ENCODE results near the gene SSH3. TPM values are rescaled to one million over a fixed set of nuclear protein-coding genes. Genes with fewer than 3 reads are reported as not detected.
"Not testable (repeated sequence)": the region's sequence is repeated elsewhere in the genome, so short reads cannot be mapped to it uniquely, and the experiment has no call there.

Gene SSH3, protein sequence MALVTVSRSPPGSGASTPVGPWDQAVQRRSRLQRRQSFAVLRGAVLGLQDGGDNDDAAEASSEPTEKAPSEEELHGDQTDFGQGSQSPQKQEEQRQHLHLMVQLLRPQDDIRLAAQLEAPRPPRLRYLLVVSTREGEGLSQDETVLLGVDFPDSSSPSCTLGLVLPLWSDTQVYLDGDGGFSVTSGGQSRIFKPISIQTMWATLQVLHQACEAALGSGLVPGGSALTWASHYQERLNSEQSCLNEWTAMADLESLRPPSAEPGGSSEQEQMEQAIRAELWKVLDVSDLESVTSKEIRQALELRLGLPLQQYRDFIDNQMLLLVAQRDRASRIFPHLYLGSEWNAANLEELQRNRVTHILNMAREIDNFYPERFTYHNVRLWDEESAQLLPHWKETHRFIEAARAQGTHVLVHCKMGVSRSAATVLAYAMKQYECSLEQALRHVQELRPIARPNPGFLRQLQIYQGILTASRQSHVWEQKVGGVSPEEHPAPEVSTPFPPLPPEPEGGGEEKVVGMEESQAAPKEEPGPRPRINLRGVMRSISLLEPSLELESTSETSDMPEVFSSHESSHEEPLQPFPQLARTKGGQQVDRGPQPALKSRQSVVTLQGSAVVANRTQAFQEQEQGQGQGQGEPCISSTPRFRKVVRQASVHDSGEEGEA
- 17.6 TPM for polyA plus RNA-seq (ENCODE audit: insufficient read length)

DNA sequence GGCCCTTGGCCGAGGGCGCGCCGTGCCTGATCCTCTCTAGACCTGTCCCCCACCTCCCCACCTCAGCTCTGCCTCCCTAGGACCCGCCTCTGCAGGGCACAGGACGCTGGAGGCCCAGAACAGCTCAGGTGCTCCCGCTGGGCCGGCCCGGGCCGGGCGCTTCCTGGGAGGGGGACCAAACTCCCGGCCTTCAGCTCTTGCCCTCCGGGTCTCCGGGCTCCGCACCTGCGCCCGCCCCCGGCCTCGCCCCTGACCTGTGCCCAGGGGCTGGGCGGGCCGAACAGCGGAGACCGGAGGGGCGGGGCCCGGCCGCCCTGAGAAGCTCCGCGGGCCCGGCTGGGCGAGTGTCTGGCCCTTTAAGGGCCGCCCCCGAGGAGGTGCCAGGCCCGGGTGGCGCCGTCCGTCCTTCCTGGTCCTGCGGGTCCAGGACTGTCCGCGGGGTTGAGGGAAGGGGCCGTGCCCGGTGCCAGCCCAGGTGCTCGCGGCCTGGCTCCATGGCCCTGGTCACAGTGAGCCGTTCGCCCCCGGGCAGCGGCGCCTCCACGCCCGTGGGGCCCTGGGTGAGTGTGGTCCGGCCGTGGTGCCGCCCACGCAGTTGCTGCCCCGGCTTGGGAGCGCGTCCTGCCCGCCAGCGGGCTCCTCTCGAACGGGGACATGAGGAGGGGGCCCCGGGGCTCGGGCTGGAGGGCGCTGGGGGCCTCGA is at the start of gene SSH3:
Gene SSH3 (plus strand): TSS at position 399 of the 703 bp plus-strand sequence. CDS start 96 bp downstream, at position 495.
- DNase-seq (ENCODE audit: low read depth) = no peak

DNA sequence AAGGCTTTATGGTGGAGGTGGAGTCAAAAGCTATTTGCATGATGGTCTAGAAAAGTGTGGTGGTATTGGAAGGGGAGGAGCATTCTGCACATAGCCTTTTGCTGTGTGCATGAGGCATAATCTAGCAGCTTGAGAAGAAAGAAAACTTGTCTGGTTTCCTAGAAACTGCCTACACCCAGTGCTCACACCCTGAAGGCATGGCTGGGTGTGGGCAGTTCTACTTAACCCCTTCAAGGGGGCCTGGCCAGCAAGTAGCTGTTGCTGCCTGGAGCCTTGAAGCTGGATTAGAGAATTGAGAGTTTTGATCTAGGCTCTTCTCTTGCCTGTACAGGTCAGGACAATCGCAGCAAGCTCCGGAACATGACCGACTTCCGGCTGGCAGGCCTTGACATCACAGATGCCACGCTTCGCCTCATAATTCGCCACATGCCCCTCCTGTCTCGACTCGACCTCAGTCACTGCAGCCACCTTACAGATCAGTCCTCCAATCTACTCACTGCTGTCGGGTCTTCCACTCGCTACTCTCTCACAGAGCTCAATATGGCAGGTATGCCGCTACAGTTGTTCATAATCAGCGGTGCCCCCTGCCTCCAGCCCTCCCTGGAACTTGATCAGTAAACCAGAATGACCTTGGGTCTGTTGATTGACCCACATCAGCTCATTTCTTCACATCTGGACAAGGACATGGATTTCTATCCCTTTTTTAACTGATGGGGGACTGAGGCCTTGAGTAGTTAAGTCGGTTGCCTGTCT is 49.3 kb upstream of the SSH3 start:
- no peak for DNase-seq (ENCODE audit: low read depth)

DNA sequence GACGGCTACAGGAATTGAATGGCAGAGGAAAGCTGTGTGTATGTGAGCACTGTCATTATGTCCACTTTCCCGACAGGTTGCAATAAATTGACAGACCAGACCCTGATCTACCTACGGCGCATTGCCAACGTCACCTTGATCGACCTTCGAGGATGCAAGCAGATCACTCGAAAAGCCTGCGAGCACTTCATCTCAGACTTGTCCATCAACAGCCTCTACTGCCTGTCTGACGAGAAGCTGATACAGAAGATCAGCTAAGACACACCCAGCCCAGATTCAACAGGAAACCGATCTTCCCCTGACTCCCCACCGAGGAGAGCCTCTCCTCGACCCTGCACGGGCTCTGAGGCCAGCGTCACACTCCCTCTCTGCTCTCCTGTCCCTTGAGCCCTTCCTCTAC is 48.5 kb upstream of the SSH3 start:
- no peak for DNase-seq (ENCODE audit: low read depth)

DNA sequence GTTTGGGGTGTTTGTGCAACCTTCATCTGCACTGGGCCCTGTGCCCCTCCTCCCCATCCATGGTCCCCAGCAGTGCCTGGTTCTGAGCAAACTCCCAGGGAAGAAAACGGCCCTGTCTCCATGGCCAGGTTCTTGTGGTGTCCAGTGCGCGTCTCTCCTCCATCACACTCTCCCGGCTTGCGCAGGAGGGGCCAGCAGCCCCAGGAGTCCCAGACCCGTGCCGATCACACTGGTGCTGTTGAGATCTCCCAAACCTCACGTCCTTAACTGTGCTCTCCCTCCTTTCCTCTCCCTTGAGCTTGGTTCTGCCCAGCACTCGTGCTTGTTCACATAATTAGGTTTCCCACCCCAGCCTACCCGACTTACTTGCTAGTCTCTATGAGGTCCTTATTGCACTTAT is 48.0 kb upstream of the SSH3 start:
- DNase-seq (ENCODE audit: low read depth) = no peak

DNA sequence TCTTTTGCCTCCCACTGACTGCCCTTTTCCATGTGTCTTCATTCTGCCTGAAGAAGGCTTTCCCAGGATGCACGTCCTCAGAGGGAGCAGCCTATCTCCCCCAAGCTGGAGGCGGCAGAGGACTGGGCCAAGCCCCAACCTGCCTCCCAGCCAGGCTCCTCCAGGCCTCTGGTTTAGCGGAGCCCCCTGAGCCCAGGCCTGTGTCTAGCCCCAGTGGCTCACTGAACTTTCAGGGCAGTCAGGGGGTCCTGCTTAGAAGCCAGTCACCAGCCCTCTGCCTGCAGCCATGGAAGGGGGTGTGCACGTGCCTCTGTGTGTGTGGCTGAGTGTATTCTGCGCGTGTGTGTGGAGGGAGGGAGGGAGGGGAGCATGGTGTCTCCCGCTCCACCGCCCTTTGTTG is 47.5 kb upstream of the SSH3 start:
- DNase-seq (ENCODE audit: low read depth) = no peak

DNA sequence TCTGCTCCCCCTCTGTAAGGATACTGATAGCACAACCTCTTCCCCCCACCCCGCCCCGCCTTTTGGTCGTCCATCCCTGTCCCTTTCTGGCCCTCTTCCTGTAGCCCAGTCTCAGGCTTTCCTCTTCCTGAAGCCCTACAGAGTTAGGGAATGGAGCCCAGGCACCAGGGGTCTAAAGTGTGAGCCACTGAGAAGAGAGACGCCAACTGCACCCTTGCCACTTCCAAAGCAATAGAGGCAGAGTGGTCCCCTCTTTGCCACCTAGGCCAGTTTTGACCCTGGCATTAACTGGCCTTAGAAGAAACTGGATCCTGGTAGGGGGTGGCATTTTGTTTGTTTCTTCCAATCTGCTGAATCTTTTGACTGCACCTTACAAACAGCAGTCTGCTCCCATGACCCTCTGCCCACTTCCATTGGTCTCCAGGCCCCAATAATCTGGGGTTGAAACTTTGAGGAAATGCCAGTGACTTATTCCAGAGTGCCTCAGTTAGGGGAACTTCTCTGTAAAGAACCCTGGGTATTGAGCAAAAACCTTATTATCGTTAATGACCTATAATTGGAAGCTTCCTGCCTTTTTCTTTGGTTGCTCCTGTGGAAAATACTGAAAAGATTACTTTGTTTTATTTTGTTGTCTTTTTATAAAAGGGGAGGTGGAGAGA is 46.7 kb upstream of the SSH3 start:
- no peak for DNase-seq (ENCODE audit: low read depth)

DNA sequence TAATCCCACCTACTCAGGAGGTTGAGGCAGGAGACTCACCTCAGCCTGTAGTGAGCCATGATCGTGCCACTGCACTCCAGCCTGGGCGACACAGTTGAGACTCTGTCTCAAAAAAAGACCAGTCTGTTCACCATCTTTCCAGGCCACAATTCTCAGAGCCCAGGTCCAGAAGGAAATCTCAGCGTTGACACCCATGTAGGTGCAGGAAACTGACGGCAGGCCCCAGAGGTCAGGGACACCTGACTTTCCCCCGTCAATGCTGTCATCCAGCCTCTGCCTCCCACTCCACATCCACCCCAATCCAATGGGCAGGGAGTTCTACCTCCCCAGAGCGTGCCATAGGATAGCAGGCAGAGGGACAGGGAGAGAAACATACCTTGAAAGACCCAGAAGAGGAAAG is 42.9 kb upstream of the SSH3 start:
- DNase-seq (ENCODE audit: low read depth) = no peak

DNA sequence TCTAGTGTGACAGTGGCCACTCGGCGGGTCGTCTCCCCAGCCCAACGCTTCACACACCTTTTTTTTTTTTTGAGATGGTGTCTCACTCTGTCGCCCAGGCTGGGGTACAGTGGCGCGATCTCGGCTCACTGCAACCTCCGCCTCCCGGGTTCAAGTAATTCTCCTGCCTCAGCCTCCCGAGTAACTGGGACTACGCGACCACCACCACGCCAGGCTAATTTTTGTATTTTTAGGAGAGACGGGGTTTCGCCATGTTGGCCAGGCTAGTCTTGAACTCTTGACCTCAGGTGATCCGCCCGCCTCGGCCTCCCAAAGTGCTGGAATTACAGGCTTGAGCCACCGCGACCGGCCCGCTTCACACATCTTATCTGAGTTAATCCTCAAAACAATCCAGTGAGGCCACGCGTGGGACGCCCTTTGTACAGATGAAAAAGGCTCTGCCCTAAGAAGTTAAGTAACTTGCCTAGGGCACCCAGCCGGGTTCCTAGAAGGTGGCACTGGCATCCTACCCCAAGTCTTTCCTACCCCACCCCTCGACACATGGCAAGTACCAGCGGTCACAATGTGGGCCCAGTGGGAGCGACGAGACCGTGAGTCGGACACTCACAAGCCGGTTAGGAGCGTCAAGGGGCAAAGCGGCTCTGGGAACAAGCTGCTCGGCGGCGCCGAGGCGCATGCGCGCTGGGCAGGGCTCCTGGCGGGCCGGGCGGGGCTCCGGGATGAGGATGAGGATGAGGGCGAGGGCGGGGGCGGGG is 42.3 kb upstream of the SSH3 start:
- not testable (repeated sequence) for DNase-seq (ENCODE audit: low read depth)

DNA sequence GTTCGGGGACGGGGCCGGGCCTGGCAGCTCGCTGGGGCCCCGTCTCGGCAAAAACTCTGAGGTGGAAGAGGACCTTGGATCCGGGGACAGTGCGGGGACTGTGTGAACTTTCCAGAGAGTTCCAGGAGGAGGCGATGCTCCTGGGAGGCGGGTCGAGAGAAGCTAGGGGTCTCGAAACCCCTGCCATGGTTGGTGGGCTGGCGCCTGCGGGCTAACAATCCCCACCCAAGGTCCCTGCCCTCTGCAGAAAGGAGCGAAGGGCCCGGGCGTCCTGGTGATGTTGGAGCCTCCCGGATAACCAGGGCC is 41.7 kb upstream of the SSH3 start:
- no peak for DNase-seq (ENCODE audit: low read depth)

DNA sequence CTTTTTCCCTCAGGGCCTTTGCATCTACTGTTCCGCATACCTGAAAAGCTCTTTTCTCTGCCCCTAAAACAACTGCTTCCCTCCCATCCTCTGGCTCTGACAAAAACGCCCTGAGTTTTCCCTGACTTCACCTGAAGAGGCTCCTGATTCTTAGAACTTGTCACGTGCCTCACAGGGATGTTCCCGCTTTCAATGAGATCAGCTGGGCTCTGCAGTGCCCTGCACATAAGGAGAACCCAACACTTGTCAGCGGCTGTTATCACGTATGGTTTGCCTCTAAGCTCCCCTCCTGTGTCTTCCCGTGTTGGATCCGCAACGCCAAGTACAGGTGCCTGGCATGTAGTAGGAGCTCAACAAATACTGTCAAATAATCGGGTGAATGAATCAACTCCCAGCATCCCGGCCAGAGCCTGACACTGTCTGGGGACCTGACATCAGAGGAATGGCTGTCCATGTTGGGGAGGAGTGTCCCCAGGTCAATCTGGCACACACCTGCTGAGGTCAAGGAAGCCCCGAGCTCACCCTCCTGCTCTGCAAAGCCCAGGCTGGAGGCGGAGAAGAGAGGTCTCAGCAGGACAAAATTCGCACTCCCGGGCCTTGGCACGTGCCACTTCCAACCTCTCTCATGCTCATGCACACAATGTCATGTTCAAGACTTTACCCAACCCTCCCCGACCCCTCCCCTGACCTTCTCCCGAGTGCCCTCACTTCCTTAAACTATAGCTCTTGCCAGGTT is 41.2 kb upstream of the SSH3 start:
- no peak for DNase-seq (ENCODE audit: low read depth)

DNA sequence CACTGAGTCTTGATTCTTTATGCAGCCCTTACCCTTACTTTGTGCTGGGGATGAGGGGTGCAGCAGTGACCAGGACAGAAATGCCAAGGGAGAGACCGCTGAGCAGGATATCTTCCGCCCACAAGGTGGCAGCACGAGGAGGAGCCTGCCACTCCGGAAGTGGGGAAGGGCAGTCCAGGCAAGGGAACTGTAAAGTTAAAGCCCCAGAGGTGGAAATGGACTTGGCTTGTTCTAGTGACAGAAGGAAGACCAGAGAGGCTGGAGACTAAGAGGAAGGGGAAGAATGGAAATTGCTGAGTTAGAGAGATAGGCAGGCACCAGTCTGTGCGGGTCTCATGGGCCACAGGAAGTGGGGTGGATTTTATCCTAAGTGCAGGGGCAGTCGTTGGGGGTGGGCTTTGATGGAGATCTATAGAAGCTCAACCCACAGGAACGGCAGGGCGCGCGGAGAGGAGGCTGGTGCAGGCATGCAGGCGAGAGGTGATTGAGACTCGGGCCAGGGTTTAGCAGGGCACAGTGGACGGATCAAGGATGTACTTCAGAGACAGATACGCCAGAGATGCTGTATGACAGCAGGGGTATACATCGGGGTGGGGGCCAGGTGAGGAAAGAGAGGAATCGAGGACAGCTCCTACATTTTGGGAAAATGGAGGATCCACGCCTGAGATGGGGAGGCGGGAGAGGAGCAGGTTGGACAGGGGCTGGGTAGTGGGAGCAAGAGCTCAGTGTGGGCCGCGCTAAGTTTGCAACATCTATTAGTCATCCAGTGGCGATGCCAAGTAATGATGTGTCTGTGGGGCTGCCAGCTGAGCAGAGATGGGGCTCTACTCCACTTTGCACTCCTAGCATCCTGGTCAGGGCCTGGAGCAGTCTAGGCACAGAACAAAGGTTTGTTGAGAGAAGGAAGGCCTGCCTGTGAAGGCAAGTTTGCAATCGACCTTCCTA is 40.3 kb upstream of the SSH3 start:
- no peak for DNase-seq (ENCODE audit: low read depth)

DNA sequence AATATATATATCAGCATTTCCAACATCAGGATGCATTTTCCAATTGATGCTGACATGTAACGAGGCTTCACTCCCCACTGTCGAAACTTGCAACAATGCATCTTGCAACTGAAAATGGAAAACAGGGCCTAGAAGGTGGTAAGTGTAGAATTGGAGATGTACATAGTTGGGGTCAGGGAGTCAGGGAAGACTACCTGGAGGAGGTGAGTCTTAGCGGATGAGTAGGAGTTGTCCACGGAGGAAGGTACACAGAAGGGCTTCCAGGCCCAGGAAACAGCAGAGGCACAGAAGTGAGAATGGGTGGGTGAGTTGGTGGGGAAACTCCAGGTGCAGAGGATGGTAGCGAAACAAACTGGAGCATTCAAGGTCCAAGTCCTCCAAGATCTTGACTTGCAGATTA is 39.1 kb upstream of the SSH3 start:
- no peak for DNase-seq (ENCODE audit: low read depth)

DNA sequence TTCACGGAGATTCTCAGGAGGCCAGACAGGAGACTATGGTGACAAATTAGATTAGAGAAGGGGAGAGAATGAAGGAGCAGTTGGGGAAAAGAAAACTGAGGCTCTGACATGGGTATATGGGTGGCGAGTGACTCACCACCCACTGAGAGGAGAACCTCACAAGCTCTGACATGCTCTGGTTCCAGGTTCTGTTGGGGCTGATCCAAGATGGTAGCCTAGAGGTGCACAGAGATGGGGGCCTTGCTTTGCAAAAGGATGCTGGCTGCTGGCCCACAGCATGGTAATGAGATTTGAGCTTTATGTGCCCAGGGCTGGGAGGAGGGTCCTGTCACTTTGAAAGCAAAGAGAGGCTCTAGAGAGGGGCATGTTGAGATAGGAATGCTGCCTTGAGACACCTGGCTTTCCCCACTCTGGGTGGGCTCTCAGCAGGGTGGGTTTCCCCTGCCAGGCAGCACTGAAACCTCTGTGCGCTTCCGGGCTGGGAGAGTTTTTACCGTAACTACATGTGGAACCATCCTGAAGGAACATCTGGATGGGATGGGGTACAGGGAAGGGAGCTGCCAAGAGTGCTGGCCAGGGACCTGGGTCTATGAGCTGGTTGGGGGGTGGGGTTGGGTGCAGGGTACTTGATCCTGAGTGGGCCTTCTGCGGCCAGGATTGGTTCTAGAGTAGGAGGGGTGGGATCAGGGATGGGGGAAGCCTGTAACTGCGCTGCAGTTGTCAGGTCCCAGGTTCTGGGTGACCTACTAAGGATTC is 38.3 kb upstream of the SSH3 start:
- DNase-seq (ENCODE audit: low read depth) = no peak

DNA sequence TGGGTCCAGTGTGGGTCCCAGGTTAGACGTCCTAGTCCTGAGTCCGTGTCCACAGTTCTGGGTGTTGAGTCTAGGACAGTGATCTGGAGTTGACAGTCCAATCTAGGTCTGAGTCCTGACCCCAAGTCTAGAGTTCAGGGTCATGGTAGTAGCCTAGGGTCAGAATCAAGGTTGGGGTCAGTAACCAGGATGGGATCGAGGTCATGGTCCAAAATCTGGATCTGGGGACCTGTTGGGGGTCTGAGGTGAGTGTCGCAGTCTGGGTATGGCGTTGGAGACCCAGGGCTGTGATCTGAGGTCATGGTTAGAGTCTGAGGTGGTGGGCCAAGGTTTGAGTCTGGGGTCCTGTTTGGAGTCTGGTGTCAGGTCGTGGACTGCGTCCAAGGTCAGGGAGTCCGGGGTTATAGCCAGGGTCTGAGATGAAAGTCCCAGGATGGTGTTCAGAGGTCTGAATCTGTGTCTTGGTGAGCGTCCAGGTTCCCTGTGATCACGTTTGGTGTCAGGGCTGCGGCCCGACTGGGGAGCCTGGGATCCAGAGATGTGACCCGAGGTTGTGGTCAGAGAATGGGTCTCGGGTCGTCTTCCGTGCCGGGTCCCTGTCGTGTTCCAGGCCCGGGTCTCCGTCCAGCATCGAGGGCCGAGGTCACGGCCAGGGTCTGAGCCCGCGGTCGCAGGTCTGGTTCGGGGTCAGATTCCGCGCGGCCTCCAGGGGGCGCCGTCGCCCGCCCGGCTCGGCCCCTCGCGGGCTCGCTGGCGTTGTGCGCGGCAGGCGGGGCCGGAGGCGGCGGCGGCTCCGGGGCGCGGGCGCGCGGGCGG is 37.5 kb upstream of the SSH3 start:
- no peak for DNase-seq (ENCODE audit: low read depth)

DNA sequence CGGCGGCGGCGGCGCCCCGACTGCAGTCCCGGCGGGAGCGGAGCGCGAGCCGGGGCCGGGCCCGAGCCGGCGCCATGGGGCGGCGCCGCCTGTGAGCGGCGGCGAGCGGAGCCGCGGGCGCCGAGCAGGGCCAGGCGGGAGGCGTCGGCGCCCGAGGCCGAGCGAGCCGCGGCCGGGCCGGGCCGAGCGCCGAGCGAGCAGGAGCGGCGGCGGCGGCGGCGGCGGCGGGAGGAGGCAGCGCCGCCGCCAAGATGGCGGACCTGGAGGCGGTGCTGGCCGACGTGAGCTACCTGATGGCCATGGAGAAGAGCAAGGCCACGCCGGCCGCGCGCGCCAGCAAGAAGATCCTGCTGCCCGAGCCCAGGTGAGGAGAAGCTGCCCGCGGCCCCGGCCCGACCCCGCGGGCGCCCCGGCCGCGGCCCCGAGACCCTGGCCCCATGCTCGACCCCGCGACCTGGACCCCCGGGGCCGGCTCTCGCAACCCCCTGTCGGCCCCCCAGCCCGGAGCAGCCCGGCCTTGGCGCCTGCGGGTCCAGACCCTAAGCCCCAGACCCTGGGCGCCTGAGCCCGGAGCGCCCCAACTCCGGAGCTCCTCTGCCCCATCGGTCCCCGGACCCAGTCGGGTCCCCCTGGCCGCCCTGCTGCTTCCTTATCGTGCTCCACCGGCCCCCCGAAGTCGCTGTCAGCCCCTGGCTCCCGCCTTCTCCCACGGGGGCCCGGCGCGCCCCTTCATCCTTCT is 36.7 kb upstream of the SSH3 start, which contains the start of gene GRK2:
Gene GRK2 (plus strand): TSS at position 25 of the 739 bp plus-strand sequence. CDS start 227 bp downstream, at position 252.
- DNase-seq (ENCODE audit: low read depth) = no peak

All from forelimb muscle (tissue), 1 donor.